ENCODE measurements around the gene ANGEL2. TPM values are rescaled to one million over a fixed set of nuclear protein-coding genes. Genes with fewer than 3 reads are reported as not detected.

Gene ANGEL2
- total and polyA plus RNA-seq, 2 experiments from 2014 or later: 15.2 to 49.6 TPM

- no peak overlapping the region for H2AFZ ChIP-seq
- ATAC-seq (no peak), DNase-seq (ENCODE audit: low spot score) (no peak)
- peaks cover 33% of the 10 kb centered on the region for H3K27me3 Mint-ChIP-seq (ENCODE audit: insufficient read depth, low read depth, poor library complexity)
- no peak overlapping the region for H3K4me3 ChIP-seq
- peaks cover 73% of the 10 kb centered on the region for H3F3A ChIP-seq (replicated peaks; ENCODE audit: low read depth)
- peaks cover 99% of the 10 kb centered on the region for H3K36me3 Mint-ChIP-seq (ENCODE audit: low read depth)
- H3K27ac ChIP-seq (ENCODE audit: low read depth): peak overlapping the region; percentile 85
- TF ChIP-seq, protein P1, sequence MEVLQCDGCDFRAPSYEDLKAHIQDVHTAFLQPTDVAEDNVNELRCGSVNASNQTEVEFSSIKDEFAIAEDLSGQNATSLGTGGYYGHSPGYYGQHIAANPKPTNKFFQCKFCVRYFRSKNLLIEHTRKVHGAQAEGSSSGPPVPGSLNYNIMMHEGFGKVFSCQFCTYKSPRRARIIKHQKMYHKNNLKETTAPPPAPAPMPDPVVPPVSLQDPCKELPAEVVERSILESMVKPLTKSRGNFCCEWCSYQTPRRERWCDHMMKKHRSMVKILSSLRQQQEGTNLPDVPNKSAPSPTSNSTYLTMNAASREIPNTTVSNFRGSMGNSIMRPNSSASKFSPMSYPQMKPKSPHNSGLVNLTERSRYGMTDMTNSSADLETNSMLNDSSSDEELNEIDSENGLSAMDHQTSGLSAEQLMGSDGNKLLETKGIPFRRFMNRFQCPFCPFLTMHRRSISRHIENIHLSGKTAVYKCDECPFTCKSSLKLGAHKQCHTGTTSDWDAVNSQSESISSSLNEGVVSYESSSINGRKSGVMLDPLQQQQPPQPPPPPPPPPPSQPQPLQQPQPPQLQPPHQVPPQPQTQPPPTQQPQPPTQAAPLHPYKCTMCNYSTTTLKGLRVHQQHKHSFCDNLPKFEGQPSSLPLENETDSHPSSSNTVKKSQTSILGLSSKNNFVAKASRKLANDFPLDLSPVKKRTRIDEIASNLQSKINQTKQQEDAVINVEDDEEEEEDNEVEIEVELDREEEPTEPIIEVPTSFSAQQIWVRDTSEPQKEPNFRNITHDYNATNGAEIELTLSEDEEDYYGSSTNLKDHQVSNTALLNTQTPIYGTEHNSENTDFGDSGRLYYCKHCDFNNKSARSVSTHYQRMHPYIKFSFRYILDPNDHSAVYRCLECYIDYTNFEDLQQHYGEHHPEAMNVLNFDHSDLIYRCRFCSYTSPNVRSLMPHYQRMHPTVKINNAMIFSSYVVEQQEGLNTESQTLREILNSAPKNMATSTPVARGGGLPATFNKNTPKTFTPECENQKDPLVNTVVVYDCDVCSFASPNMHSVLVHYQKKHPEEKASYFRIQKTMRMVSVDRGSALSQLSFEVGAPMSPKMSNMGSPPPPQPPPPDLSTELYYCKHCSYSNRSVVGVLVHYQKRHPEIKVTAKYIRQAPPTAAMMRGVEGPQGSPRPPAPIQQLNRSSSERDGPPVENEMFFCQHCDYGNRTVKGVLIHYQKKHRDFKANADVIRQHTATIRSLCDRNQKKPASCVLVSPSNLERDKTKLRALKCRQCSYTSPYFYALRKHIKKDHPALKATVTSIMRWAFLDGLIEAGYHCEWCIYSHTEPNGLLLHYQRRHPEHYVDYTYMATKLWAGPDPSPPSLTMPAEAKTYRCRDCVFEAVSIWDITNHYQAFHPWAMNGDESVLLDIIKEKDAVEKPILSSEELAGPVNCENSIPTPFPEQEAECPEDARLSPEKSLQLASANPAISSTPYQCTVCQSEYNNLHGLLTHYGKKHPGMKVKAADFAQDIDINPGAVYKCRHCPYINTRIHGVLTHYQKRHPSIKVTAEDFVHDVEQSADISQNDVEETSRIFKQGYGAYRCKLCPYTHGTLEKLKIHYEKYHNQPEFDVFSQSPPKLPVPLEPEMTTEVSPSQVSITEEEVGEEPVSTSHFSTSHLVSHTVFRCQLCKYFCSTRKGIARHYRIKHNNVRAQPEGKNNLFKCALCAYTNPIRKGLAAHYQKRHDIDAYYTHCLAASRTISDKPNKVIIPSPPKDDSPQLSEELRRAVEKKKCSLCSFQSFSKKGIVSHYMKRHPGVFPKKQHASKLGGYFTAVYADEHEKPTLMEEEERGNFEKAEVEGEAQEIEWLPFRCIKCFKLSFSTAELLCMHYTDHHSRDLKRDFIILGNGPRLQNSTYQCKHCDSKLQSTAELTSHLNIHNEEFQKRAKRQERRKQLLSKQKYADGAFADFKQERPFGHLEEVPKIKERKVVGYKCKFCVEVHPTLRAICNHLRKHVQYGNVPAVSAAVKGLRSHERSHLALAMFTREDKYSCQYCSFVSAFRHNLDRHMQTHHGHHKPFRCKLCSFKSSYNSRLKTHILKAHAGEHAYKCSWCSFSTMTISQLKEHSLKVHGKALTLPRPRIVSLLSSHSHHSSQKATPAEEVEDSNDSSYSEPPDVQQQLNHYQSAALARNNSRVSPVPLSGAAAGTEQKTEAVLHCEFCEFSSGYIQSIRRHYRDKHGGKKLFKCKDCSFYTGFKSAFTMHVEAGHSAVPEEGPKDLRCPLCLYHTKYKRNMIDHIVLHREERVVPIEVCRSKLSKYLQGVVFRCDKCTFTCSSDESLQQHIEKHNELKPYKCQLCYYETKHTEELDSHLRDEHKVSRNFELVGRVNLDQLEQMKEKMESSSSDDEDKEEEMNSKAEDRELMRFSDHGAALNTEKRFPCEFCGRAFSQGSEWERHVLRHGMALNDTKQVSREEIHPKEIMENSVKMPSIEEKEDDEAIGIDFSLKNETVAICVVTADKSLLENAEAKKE (CRISPR knock-in tag; IDR thresholded peaks at IDR 0.05): no peak
- TF ChIP-seq CTCF (conservative IDR thresholded peaks at IDR 0.05; ENCODE audit: low read depth in 2 of 2) (no peak), ETS1 (IDR thresholded peaks at IDR 0.05) (no peak), POLR2AphosphoS5 (IDR thresholded peaks at IDR 0.05; ENCODE audit: low read depth) (no peak; the same call in 1 of the 2 replicates), JUNB (IDR thresholded peaks at IDR 0.05; ENCODE audit: unreplicated experiment) (no peak)
- TF ChIP-seq, protein P2, sequence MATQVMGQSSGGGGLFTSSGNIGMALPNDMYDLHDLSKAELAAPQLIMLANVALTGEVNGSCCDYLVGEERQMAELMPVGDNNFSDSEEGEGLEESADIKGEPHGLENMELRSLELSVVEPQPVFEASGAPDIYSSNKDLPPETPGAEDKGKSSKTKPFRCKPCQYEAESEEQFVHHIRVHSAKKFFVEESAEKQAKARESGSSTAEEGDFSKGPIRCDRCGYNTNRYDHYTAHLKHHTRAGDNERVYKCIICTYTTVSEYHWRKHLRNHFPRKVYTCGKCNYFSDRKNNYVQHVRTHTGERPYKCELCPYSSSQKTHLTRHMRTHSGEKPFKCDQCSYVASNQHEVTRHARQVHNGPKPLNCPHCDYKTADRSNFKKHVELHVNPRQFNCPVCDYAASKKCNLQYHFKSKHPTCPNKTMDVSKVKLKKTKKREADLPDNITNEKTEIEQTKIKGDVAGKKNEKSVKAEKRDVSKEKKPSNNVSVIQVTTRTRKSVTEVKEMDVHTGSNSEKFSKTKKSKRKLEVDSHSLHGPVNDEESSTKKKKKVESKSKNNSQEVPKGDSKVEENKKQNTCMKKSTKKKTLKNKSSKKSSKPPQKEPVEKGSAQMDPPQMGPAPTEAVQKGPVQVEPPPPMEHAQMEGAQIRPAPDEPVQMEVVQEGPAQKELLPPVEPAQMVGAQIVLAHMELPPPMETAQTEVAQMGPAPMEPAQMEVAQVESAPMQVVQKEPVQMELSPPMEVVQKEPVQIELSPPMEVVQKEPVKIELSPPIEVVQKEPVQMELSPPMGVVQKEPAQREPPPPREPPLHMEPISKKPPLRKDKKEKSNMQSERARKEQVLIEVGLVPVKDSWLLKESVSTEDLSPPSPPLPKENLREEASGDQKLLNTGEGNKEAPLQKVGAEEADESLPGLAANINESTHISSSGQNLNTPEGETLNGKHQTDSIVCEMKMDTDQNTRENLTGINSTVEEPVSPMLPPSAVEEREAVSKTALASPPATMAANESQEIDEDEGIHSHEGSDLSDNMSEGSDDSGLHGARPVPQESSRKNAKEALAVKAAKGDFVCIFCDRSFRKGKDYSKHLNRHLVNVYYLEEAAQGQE (IDR thresholded peaks at IDR 0.05; ENCODE audit: unreplicated experiment): no peak
- no peaks in the 10 kb centered on the region; the same call in 2 of the 3 replicates for H3K9me3 Mint-ChIP-seq
- H3K4me3 Mint-ChIP-seq: no peak overlapping the region
- peaks cover 97% of the 10 kb centered on the region for H3K36me3 ChIP-seq (ENCODE audit: insufficient read depth)
- no peak overlapping the region for H3K27ac Mint-ChIP-seq
- no peaks in the 10 kb centered on the region for H3K27me3 ChIP-seq (ENCODE audit: insufficient read depth)
- peaks cover 72% of the 10 kb centered on the region for H3K4me1 ChIP-seq (ENCODE audit: insufficient read depth)
- H3K9me2 ChIP-seq (ENCODE audit: insufficient read depth): no peaks in the 10 kb centered on the region; the same call in 1 of the 2 replicates
- peak overlapping the region; percentile 12; the same call in 1 of the 2 replicates for H3K4me2 ChIP-seq
- peaks cover 74% of the 10 kb centered on the region for H3K4me1 Mint-ChIP-seq
- peaks cover 81% of the 10 kb centered on the region for H3K79me2 ChIP-seq (replicated peaks; ENCODE audit: insufficient read depth)
- H4K20me1 ChIP-seq (replicated peaks; ENCODE audit: insufficient read depth): peaks cover 74% of the 10 kb centered on the region
Observed at GRCh38 chr1:212957546-212957945, 58.1 kb downstream of the ANGEL2 start.
